RWPE2 (cell line): Measurements from ENCODE around the gene NUB1.

Experiments
- ATAC-seq: fragments of 200-7000 bp; cut with Tn5 transposase; 3 replicates; pipeline ENCODE4 v1.9.1; 2021; ENCODE audit warnings: low read depth
- DNase-seq: peaks from one replicate; pipeline ENCODE4 v3.0.0-alpha.2; 2020; ENCODE audit warnings: low spot score
- H3K27ac ChIP-seq: fragments of 450-650 bp; 2 replicates; pipeline ENCODE4 v1.5.1; 2017; ENCODE audit warnings: mild to moderate bottlenecking; ENCODE audit not compliant: poor library complexity, severe bottlenecking
- H3K27me3 ChIP-seq: fragments of 250-450 bp; sonication (Bioruptor Pico); 2 replicates; pipeline ENCODE4 v1.5.1; 2021; ENCODE audit warnings: mild to moderate bottlenecking, moderate library complexity; ENCODE audit not compliant: insufficient read depth, poor library complexity, severe bottlenecking
- H3K36me3 ChIP-seq: fragments of 250-450 bp; sonication (Bioruptor Pico); 2 replicates; pipeline ENCODE4 v1.5.1; 2020; ENCODE audit warnings: low read depth, mild to moderate bottlenecking, moderate library complexity
- H3K4me1 ChIP-seq: fragments of 250-450 bp; sonication (Bioruptor Pico); 2 replicates; pipeline ENCODE4 v1.5.1; 2021; ENCODE audit warnings: mild to moderate bottlenecking, moderate library complexity; ENCODE audit not compliant: insufficient read depth, poor library complexity, severe bottlenecking
- H3K4me3 ChIP-seq: fragments of 250-450 bp; sonication (Bioruptor Pico); 2 replicates; pipeline ENCODE4 v1.5.1; 2021; ENCODE audit warnings: mild to moderate bottlenecking, moderate library complexity; ENCODE audit not compliant: severe bottlenecking
- H3K9me3 ChIP-seq: fragments of 250-450 bp; sonication (Bioruptor Pico); 2 replicates; pipeline ENCODE4 v1.5.1; 2021; ENCODE audit warnings: mild to moderate bottlenecking, moderate library complexity; ENCODE audit not compliant: severe bottlenecking
- CTCF ChIP-seq: fragments of 450-650 bp; IDR thresholded peaks from one replicate; pipeline ENCODE4 v1.5.1; 2017; ENCODE audit warnings: mild to moderate bottlenecking, moderate library complexity; ENCODE audit not compliant: poor library complexity, severe bottlenecking

Gene NUB1

GRCh38 chr7:151383638-151384351, 42.2 kb downstream of the NUB1 start:
- no peak overlapping the region for H3K27ac ChIP-seq
- H3K36me3 ChIP-seq = no peaks in the 10 kb centered on the region
- H3K4me3 ChIP-seq = no peak overlapping the region
- ATAC-seq = peak; percentile 35; the same call in 1 of the 3 replicates
- no peak for DNase-seq
- no peak for TF ChIP-seq CTCF
- no peaks in the 10 kb centered on the region for H3K4me1 ChIP-seq
- no peaks in the 10 kb centered on the region for H3K9me3 ChIP-seq
- peaks cover 12% of the 10 kb centered on the region for H3K27me3 ChIP-seq

- no peaks in the 10 kb centered on the region for H3K9me3 ChIP-seq
Observed at GRCh38 chr7:151384352-151384697, 42.7 kb downstream of the NUB1 start.

DNA sequence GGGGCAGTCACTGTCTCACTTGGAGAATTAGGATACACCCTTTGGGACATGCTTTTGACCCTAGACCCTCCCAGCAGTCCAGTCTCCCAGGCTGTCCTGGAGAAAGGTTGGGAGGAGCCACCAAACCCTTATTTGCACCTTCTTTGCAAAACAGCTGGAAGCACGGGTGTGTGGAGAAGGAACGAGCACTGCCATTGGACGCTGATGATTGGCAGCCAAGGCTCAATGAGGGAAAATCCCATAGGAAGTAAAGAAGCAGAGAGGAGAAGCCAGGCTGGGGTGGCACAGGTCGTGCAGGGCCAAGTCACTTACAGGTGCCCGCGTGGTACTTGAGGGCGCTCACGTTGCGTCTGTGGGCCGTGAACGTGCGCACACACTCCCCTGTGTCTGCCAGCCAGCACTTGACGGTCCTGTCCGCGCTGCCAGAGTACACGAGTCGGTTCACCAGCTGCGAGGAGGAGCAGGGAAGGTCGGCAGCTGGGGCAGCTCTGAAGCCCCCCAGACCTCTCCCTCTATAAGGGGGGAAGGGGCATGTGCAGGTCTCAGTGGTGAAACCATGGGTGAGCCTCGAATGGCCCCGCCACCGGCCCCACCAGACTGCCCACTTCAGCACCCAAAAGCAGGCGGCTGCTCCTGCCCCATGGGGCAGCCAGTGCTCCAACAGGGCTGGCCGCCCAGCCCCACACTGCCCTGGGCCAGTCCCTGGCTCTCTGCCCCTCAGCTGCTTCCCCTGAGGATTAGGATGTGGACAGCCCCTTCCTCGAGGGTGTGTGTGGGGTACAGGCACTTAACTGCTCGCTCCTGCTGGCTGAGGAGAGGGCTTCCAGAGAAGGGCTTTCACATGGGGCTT, 43.4 kb downstream of the NUB1 start:
- H3K27me3 ChIP-seq = peaks cover 12% of the 10 kb centered on the region
- ATAC-seq = no peak
- no peak overlapping the region for H3K4me3 ChIP-seq

More at GRCh38 chr7:151384352-151384697, 42.7 kb downstream of the NUB1 start:
- ATAC-seq (no peak), DNase-seq (no peak)
- Histone ChIP-seq H3K4me3 (no peak overlapping the region), H3K36me3 (no peaks in the 10 kb centered on the region), H3K27me3 (peaks cover 12% of the 10 kb centered on the region), H3K27ac (no peak overlapping the region), H3K4me1 (no peaks in the 10 kb centered on the region)
- TF ChIP-seq CTCF = no peak

GRCh38 chr7:151385626-151386300, 44.2 kb downstream of the NUB1 start:
- peak; percentile 57 for DNase-seq

More for the DNA sequence above, 43.4 kb downstream of the NUB1 start:
- no peak for TF ChIP-seq CTCF
- Histone ChIP-seq H3K4me1 (no peaks in the 10 kb centered on the region), H3K9me3 (no peaks in the 10 kb centered on the region), H3K36me3 (no peaks in the 10 kb centered on the region), H3K27ac (no peak overlapping the region)
- no peak for DNase-seq

More at GRCh38 chr7:151385626-151386300, 44.2 kb downstream of the NUB1 start:
- Histone ChIP-seq H3K9me3 (no peaks in the 10 kb centered on the region), H3K27me3 (peaks cover 12% of the 10 kb centered on the region), H3K4me1 (no peaks in the 10 kb centered on the region), H3K27ac (no peak overlapping the region), H3K4me3 (no peak overlapping the region), H3K36me3 (no peaks in the 10 kb centered on the region)
- TF ChIP-seq CTCF = no peak
- ATAC-seq = no peak
